HepG2 (cell line): ENCODE results near the gene CNTNAP1. TPM values are rescaled to one million over a fixed set of nuclear protein-coding genes. Genes with fewer than 3 reads are reported as not detected.

Experiments used
- AHR ChIP-seq: IDR thresholded peaks from 2 replicates; pipeline ENCODE4 v1.6.1; 2018; ENCODE audit warnings: missing genetic modification reagents, missing compliant biosample characterization
- CCDC6 ChIP-seq: sonication (generic); formaldehyde crosslinking; IDR thresholded peaks from 2 replicates; pipeline ENCODE4 v1.8.1; 2022; ENCODE audit warnings: mild to moderate bottlenecking, missing genetic modification reagents, moderate library complexity
- DMAP1 ChIP-seq: IDR thresholded peaks from 2 replicates; pipeline ENCODE4 v1.6.1; 2016
- FOXA3 ChIP-seq: IDR thresholded peaks from 2 replicates; pipeline ENCODE4 v1.6.1; 2016; ENCODE audit warnings: missing genetic modification reagents, missing compliant biosample characterization
- GATAD1 ChIP-seq: IDR thresholded peaks from 2 replicates; pipeline ENCODE4 v1.6.1; 2016; ENCODE audit warnings: missing genetic modification reagents, missing compliant biosample characterization
- MED8 ChIP-seq: sonication (generic); formaldehyde crosslinking; IDR thresholded peaks from 2 replicates; pipeline ENCODE4 v1.8.1; 2023; ENCODE audit warnings: mild to moderate bottlenecking, missing genetic modification reagents; ENCODE audit not compliant: insufficient replicate concordance
- NFATC3 ChIP-seq: sonication (generic); formaldehyde crosslinking; IDR thresholded peaks from 2 replicates; pipeline ENCODE4 v1.5.1; 2020; ENCODE audit warnings: mild to moderate bottlenecking, missing genetic modification reagents
- NFIB ChIP-seq: sonication (generic); formaldehyde crosslinking; IDR thresholded peaks from 2 replicates; pipeline ENCODE4 v1.9.0; 2021; ENCODE audit warnings: missing genetic modification reagents, mild to moderate bottlenecking, borderline replicate concordance
- NFRKB ChIP-seq: fragments of 450-650 bp; IDR thresholded peaks from 2 replicates; pipeline ENCODE4 v1.6.1; 2017
- NFYB ChIP-seq: sonication (generic); formaldehyde crosslinking; IDR thresholded peaks from 2 replicates; pipeline ENCODE4 v1.4.0; 2020; ENCODE audit warnings: missing genetic modification reagents
- RELA ChIP-seq: sonication (generic); formaldehyde crosslinking; IDR thresholded peaks from 2 replicates; pipeline ENCODE4 v1.4.0; 2020; ENCODE audit warnings: missing genetic modification reagents
- RNF2 ChIP-seq: fragments of 450-650 bp; conservative IDR thresholded peaks from 2 replicates; pipeline ENCODE4 v1.6.1; 2016; ENCODE audit warnings: low read depth
- SALL1 ChIP-seq: sonication (generic); formaldehyde crosslinking; IDR thresholded peaks from 2 replicates; pipeline ENCODE4 v1.8.0; 2022; ENCODE audit warnings: mild to moderate bottlenecking, missing genetic modification reagents
- ZBTB21 ChIP-seq: sonication (generic); formaldehyde crosslinking; IDR thresholded peaks from 2 replicates; pipeline ENCODE4 v1.4.0; 2020; ENCODE audit warnings: missing genetic modification reagents
- ZNF670 ChIP-seq: sonication (generic); formaldehyde crosslinking; IDR thresholded peaks from 2 replicates; pipeline ENCODE4 v1.8.0; 2022; ENCODE audit warnings: mild to moderate bottlenecking, missing genetic modification reagents, borderline replicate concordance
- ZNF720 ChIP-seq: sonication (generic); formaldehyde crosslinking; IDR thresholded peaks from 2 replicates; pipeline ENCODE4 v1.4.0; 2020; ENCODE audit warnings: missing genetic modification reagents
- ZNF768 ChIP-seq: sonication (generic); formaldehyde crosslinking; IDR thresholded peaks from 2 replicates; pipeline ENCODE4 v1.4.0; 2020; ENCODE audit warnings: missing genetic modification reagents
- ZNF770 ChIP-seq: sonication (generic); formaldehyde crosslinking; IDR thresholded peaks from 2 replicates; pipeline ENCODE4 v1.5.0; 2020; ENCODE audit warnings: mild to moderate bottlenecking, missing genetic modification reagents
- polyA plus RNA-seq, 8 experiments: library from polyadenylated mRNA; depleted of rRNA in 3 of 8; stranded (reverse) in 7 of 8; unstranded in 1 of 8; fragments of >200 nt; fragmentation: Illumina TruSeq in 4 of 8; extraction: Trizol in 4 of 8; gene quantifications; 2 replicates each; pipeline versions ENCODE4 v1.2.1 to v1.2.3, GENCODE V29; 2011 to 2016; ENCODE audit warnings: low read depth in 4 of 8, missing spikeins in 1 of 8, mixed read lengths in 1 of 8; ENCODE audit not compliant: insufficient read depth in 1 of 8
- total RNA-seq, 5 experiments: library from RNA; depleted of rRNA; stranded (reverse); fragments of >200 nt; fragmentation: Illumina TruSeq; extraction: Trizol; gene quantifications; 2 replicates each; pipeline ENCODE4 v1.2.3, GENCODE V29; 2016; ENCODE audit warnings: low read depth in 1 of 5
- TF ChIP-seq, protein P1 (sequence below): sonication (generic); formaldehyde crosslinking; IDR thresholded peaks from 2 replicates; pipeline ENCODE4 v1.5.1; 2020; ENCODE audit warnings: mild to moderate bottlenecking, missing genetic modification reagents, moderate library complexity
- TF ChIP-seq, protein P2 (sequence below): sonication (generic); formaldehyde crosslinking; IDR thresholded peaks from 2 replicates; pipeline ENCODE4 v1.5.1; 2020; ENCODE audit warnings: mild to moderate bottlenecking, missing genetic modification reagents, moderate library complexity
- TF ChIP-seq, protein P3 (sequence below): sonication (generic); formaldehyde crosslinking; IDR thresholded peaks from 2 replicates; pipeline ENCODE4 v1.8.1; 2023; ENCODE audit warnings: mild to moderate bottlenecking, moderate library complexity, missing genetic modification reagents
- TF ChIP-seq, protein P4 (sequence below): IDR thresholded peaks from 2 replicates; pipeline ENCODE4 v1.6.1; 2016; ENCODE audit warnings: missing genetic modification reagents, missing compliant biosample characterization

CNTNAP1 gene
- total and polyA plus RNA-seq, 2 of the 13 experiments (the other 11 are each of a cell fraction or from before 2014, with no cell fraction given): 4.5 to 7.7 TPM

DNA sequence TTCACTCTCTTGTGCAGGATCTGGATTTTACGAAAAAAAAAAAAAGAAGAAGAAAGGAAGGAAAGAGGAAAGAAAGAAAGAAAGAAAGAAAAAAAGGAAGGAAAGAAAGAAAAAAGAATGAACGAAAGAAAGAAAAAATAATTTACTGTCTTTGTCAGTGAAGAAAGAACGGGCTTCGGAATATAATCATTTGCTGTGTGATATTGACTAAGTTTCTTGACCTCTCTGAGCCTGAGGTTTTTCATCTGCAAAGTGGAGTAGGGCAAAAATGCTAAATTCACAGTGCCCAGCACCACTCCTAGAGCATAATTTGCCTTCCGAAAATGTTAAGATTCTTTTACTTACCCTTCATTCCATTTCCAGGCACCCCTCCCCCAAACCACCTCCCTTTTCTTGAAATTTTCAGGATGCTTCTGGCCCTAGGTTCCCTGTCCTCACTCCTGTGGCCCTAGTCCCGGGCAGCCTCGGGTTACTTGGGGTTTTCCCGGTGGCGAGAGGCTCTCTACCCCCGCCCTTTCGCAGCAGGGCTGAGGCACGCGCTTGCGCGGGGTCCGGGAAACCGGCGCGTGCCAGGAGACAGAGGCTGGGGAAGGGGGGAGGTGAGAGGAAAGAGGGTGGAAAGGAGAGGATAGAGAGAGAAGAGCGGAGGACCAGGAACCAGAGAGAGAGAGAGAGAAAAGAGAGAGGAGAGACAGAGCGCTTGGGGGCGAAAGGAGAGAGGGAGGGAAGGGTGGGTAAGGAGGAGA lies at the start of gene CNTNAP1 (continued):
- TF ChIP-seq, protein P1, sequence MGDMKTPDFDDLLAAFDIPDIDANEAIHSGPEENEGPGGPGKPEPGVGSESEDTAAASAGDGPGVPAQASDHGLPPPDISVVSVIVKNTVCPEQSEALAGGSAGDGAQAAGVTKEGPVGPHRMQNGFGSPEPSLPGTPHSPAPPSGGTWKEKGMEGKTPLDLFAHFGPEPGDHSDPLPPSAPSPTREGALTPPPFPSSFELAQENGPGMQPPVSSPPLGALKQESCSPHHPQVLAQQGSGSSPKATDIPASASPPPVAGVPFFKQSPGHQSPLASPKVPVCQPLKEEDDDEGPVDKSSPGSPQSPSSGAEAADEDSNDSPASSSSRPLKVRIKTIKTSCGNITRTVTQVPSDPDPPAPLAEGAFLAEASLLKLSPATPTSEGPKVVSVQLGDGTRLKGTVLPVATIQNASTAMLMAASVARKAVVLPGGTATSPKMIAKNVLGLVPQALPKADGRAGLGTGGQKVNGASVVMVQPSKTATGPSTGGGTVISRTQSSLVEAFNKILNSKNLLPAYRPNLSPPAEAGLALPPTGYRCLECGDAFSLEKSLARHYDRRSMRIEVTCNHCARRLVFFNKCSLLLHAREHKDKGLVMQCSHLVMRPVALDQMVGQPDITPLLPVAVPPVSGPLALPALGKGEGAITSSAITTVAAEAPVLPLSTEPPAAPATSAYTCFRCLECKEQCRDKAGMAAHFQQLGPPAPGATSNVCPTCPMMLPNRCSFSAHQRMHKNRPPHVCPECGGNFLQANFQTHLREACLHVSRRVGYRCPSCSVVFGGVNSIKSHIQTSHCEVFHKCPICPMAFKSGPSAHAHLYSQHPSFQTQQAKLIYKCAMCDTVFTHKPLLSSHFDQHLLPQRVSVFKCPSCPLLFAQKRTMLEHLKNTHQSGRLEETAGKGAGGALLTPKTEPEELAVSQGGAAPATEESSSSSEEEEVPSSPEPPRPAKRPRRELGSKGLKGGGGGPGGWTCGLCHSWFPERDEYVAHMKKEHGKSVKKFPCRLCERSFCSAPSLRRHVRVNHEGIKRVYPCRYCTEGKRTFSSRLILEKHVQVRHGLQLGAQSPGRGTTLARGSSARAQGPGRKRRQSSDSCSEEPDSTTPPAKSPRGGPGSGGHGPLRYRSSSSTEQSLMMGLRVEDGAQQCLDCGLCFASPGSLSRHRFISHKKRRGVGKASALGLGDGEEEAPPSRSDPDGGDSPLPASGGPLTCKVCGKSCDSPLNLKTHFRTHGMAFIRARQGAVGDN (CRISPR knock-in tag): peak; percentile 88
- peak; percentile 58; the same call in 1 of the 2 replicates for TF ChIP-seq CCDC6 (CRISPR knock-in tag)
- TF ChIP-seq DMAP1: peak; percentile 58; the same call in 1 of the 2 replicates
- TF ChIP-seq ZNF720 (CRISPR knock-in tag): no peak
- TF ChIP-seq NFIB: no peak
- 0 out of 2 replicates have a peak, but pooled peaks have one; percentile 56 for TF ChIP-seq RNF2
- TF ChIP-seq, protein P2, sequence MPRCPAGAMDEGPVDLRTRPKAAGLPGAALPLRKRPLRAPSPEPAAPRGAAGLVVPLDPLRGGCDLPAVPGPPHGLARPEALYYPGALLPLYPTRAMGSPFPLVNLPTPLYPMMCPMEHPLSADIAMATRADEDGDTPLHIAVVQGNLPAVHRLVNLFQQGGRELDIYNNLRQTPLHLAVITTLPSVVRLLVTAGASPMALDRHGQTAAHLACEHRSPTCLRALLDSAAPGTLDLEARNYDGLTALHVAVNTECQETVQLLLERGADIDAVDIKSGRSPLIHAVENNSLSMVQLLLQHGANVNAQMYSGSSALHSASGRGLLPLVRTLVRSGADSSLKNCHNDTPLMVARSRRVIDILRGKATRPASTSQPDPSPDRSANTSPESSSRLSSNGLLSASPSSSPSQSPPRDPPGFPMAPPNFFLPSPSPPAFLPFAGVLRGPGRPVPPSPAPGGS: peak; percentile 78
- TF ChIP-seq GATAD1: peak; percentile 57
- no peak for TF ChIP-seq NFRKB
- peak; percentile 93 for TF ChIP-seq ZNF768 (CRISPR knock-in tag)
- peak; percentile 17; the same call in 1 of the 2 replicates for TF ChIP-seq FOXA3 (CRISPR knock-in tag)
- no peak for TF ChIP-seq ZBTB21 (CRISPR knock-in tag)
- TF ChIP-seq, protein P3, sequence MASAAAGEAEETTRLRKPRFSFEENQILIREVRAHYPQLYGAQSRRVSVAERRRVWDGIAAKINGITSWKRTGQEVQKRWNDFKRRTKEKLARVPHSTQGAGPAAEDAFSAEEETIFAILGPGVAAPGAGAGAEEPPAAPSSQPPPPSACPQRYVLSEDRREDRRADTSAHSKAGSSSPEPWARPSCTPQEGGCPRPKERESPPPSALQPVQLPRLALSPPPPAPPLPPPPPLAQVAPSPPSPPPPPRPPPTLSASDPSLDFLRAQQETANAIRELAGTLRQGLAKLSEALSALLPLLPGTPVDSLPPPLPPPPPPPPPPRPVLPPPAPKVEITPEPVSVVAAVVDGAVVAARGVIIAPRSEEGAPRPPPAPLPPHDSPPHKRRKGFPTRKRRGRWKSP: peak; percentile 81
- no peak for TF ChIP-seq ZNF670
- TF ChIP-seq MED8 (CRISPR knock-in tag): peak; percentile 38
- peak; percentile 9; the same call in 1 of the 2 replicates for TF ChIP-seq NFYB
- TF ChIP-seq, protein P4, sequence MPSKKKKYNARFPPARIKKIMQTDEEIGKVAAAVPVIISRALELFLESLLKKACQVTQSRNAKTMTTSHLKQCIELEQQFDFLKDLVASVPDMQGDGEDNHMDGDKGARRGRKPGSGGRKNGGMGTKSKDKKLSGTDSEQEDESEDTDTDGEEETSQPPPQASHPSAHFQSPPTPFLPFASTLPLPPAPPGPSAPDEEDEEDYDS (CRISPR knock-in tag): no peak; the same call in 1 of the 2 replicates
- peak; percentile 70; the same call in 1 of the 2 replicates for TF ChIP-seq AHR
- TF ChIP-seq RELA (CRISPR knock-in tag): no peak; the same call in 1 of the 2 replicates
- TF ChIP-seq ZNF770: peak; percentile 66; the same call in 1 of the 2 replicates
- TF ChIP-seq NFATC3 (CRISPR knock-in tag): peak; percentile 79; the same call in 1 of the 2 replicates
- TF ChIP-seq SALL1: peak; percentile 44
